ENCODE results near the gene SMYD2. TPM values are rescaled to one million over a fixed set of nuclear protein-coding genes. Genes with fewer than 3 reads are reported as not detected.
A peak's percentile ranks its signal among the peaks of the same experiment; 100 is the strongest.

The SMYD2 gene
- total and polyA plus RNA-seq, 2 of the 8 experiments (the other 6 are each of a cell fraction or from before 2014, with no cell fraction given) = 3.0 to 5.2 TPM

DNA sequence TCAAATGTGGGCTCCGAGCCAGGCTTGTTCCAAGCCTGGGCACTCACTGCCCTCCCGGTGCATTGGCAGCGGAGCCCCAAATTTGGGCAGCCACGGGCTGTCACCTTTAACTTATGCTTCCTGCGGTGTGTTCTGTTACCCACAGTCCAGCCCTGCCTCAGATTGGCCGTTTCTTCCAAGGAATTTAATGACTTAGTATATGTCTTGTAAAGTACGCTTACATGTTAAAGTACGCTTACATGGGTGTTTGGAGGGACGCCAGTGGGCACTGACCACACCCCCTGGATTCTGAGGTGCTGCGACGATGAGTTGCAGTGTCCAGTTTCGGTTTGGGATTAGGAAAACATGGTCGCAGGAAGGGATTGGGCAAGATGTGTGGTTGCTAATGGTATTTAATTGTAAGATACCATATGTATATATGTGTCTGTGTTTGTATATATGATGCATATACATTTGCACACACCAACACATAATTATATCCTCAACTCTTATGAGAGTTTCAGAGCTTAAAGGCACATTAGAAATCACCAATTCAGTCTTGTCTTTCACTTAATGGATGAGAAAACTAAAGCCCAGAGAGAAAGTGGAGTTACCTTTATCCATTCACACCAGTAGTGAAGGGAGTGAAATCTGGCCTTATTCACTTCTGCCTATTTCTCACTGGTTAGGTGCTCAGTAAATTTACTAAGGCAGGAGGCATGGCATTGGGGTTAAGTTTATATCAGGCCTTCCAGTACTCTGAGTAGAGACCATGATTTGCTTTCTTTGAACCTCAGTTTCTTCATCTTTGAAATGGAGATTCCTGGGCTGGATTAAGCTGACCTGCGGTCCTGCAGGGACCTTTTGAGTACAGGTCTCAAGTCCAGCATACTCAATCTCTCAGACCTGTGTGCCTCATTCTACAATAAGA is 1.0 kb downstream of the SMYD2 start:
- Histone ChIP-seq H2AK5ac (ENCODE audit: low read depth, low read length) (no peak overlapping the region), H3K14ac (ENCODE audit: insufficient read length) (no peak overlapping the region), H3K4me2 (ENCODE audit: insufficient read depth in 1 of 2, low read depth in 2 of 2, low read length in 2 of 2) (peak overlapping the region; percentile 99 to 100), H3K9me3 (ENCODE audit: insufficient read depth in 2 of 2, low read depth in 1 of 2, low read length in 1 of 2) (no peaks in the 10 kb centered on the region), H3K23me2 (ENCODE audit: low read depth, low read length) (peaks cover 8% of the 10 kb centered on the region), H3K36me3 (ENCODE audit: control insufficient read depth in 2 of 4, insufficient read depth in 4 of 4, low read length in 3 of 4) (no peaks in the 10 kb centered on the region), H2BK12ac (ENCODE audit: low read depth, low read length) (peak overlapping the region; percentile 27; the same call in 1 of the 2 replicates), H3K27ac (ENCODE audit: low read depth, low read length) (no peak overlapping the region), H3K4me1 (replicated peaks in 1 of 4; ENCODE audit: control insufficient read depth in 3 of 4, insufficient read depth in 4 of 4, low read length in 3 of 4) (peaks cover 2 to 12% (median 4%) of the 10 kb centered on the region in 4 experiments; a peak in 4 of 7 replicates), H2BK20ac (ENCODE audit: low read length) (peak overlapping the region; percentile 40; the same call in 1 of the 2 replicates), H2BK5ac (ENCODE audit: low read depth, low read length) (peak overlapping the region; percentile 12; the same call in 1 of the 2 replicates), H2BK15ac (ENCODE audit: low read length) (0 out of 2 replicates have a peak overlapping the region, but pooled peaks have one; percentile 36), H3K4ac (replicated peaks; ENCODE audit: insufficient read length, low read depth, low read length) (peak overlapping the region; percentile 66), H4K20me1 (replicated peaks in 1 of 2; ENCODE audit: control insufficient read depth in 1 of 2, insufficient read depth in 2 of 2, low read length in 2 of 2) (peaks cover 0 to 2% of the 10 kb centered on the region in 2 experiments), H2AFZ (ENCODE audit: low read length) (no peak overlapping the region), H4K8ac (ENCODE audit: extremely low read depth, insufficient read depth, low read length) (no peak overlapping the region; the same call in 1 of the 2 replicates), H3K79me1 (ENCODE audit: low read depth, low read length) (no peaks in the 10 kb centered on the region), H3K4me3 (ENCODE audit: extremely low read depth in 1 of 4, insufficient read depth in 2 of 4, low read depth in 3 of 4, low read length in 4 of 4) (peak overlapping the region; percentile 70 to 79 (median 70)), H3K18ac (ENCODE audit: extremely low read depth, low read length) (peak overlapping the region; percentile 94; the same call in 1 of the 2 replicates), H2BK120ac (replicated peaks; ENCODE audit: low read depth, low read length) (peak overlapping the region; percentile 76), H4K5ac (ENCODE audit: insufficient read length, low read depth, low read length) (no peak overlapping the region), H3K79me2 (ENCODE audit: control insufficient read depth in 1 of 2, insufficient read depth in 2 of 2, low read length in 2 of 2) (no peaks in the 10 kb centered on the region), H3K56ac (replicated peaks; ENCODE audit: insufficient read length, low read depth, low read length) (no peak overlapping the region), H4K91ac (replicated peaks; ENCODE audit: insufficient read length, low read length) (peak overlapping the region; percentile 57), H3K9ac (replicated peaks in 1 of 4; ENCODE audit: extremely low read depth in 1 of 4, low read depth in 3 of 4, low read length in 3 of 4) (no peak overlapping the region), H3K23ac (ENCODE audit: insufficient read length) (no peak overlapping the region), H3K27me3 (replicated peaks in 1 of 4; ENCODE audit: control insufficient read depth in 3 of 4, extremely low read depth in 1 of 4, insufficient read depth in 3 of 4, low read length in 3 of 4) (peaks cover 8 to 38% (median 35%) of the 10 kb centered on the region in 4 experiments)
- ChIA-PET POLR2A (ENCODE audit: partially characterized antibody) (interaction anchor here (0.8 to 1.1 kb wide), 3 partner anchors 11 to 34 kb away, joined by 3 to 5 read pairs (median 4); no protein-coding TSS in a partner anchor), CTCF (ENCODE audit: partially characterized antibody) (interaction anchor here (1.0 to 4.1 kb wide), 7 partner anchors 10 to 69 kb away, joined by 3 to 25 read pairs (median 5); no protein-coding TSS in a partner anchor)
- TF ChIP-seq SUZ12 (IDR thresholded peaks at IDR 0.05; ENCODE audit: low read length) (no peak), SRF (IDR thresholded peaks at IDR 0.05; ENCODE audit: low read depth, low read length) (0 out of 2 replicates have a peak, but pooled peaks have one; percentile 31), ASH2L (IDR thresholded peaks at IDR 0.05; ENCODE audit: low read length) (peak; percentile 6)
- DNase-seq (ENCODE audit: low read depth in 1 of 2, low spot score in 2 of 2) = peak in 1 of 2 experiments; percentile 76
- no peak for FAIRE-seq
- WGBS, 2 experiments (ENCODE audit: extremely low coverage in 1 of 2, insufficient coverage in 1 of 2, insufficient read length in 1 of 2, insufficient replicate concordance in 2 of 2, low coverage in 1 of 2, low lambda C conversion rate in 2 of 2, missing lambda C conversion rate in 1 of 2) = 18% methylated on average over 12 of the region's 14 CpGs; no CpG with 5 or more reads in 1 of the 2 experiments

Data from H1 (cell line).